GM18868 (cell line): ENCODE results near the gene GRK5.

Experiments used
- ATAC-seq: cut with Tn5 transposase; IDR thresholded peaks from one replicate; pipeline ENCODE4 v1.9.1; 2021; ENCODE audit warnings: mild to moderate bottlenecking, moderate library complexity; ENCODE audit not compliant: unreplicated experiment

The GRK5 gene

GRCh38 chr10:119357412-119358151 lies 150.2 kb downstream of the GRK5 start:
- no peak for ATAC-seq

- no peak for ATAC-seq
Observed at GRCh38 chr10:119358152-119358512, 150.8 kb downstream of the GRK5 start.

GRCh38 chr10:119358567-119358966 lies 151.2 kb downstream of the GRK5 start:
- no peak for ATAC-seq

GRCh38 chr10:119359025-119359424 lies 151.7 kb downstream of the GRK5 start:
- no peak for ATAC-seq

GRCh38 chr10:119360181-119360921 lies 153.0 kb downstream of the GRK5 start:
- ATAC-seq = no peak

- ATAC-seq = no peak
Observed at GRCh38 chr10:119361037-119361436, 153.7 kb downstream of the GRK5 start.

- ATAC-seq = no peak
Observed at GRCh38 chr10:119362122-119362521, 154.8 kb downstream of the GRK5 start.

- ATAC-seq = no peak
Observed at GRCh38 chr10:119364645-119365600, 157.6 kb downstream of the GRK5 start.

- ATAC-seq = no peak
Observed at GRCh38 chr10:119365773-119366599, 158.6 kb downstream of the GRK5 start.

- ATAC-seq = no peak
Observed at GRCh38 chr10:119367841-119368549, 160.6 kb downstream of the GRK5 start.

GRCh38 chr10:119368581-119368980 lies 161.2 kb downstream of the GRK5 start:
- no peak for ATAC-seq

GRCh38 chr10:119368991-119369869 lies 161.9 kb downstream of the GRK5 start:
- ATAC-seq = peak; percentile 74

GRCh38 chr10:119370111-119370741 lies 162.9 kb downstream of the GRK5 start:
- ATAC-seq = no peak

GRCh38 chr10:119370972-119371703 lies 163.8 kb downstream of the GRK5 start:
- no peak for ATAC-seq

GRCh38 chr10:119371704-119372663 lies 164.6 kb downstream of the GRK5 start:
- ATAC-seq = peak; percentile 36

- ATAC-seq = no peak
Observed at GRCh38 chr10:119373294-119374102, 166.1 kb downstream of the GRK5 start.
